ENCODE measurements around the gene TNFRSF25. TPM values are rescaled to one million over a fixed set of nuclear protein-coding genes. Genes with fewer than 3 reads are reported as not detected.
"Not testable (repeated sequence)": the region's sequence is repeated elsewhere in the genome, so short reads cannot be mapped to it uniquely, and the experiment has no call there.

TNFRSF25 gene
- total RNA-seq, 5 donors from 2014 or later (not counting 1 experiment from before 2014, with no cell fraction given), result 215 to 580 (median 446) TPM

DNA sequence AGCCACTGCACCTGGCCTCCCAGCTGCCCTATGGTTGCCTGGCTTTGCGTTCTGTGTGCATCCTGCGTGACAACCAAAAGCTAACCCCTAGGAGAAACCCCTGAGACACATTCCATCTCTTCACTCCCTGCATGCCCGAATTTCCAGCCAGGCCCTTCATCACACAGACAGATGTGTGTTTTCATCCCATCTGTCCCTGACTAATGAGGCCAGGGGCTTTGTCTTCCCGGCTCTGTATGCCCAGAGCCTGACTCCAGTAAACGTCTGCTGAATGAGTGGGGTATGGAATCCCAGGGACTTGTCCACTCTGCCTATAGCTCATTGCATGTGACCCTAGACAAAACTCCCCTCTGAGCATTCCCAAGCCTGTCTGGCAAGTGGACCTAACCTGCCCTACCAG, 31.8 kb downstream of the TNFRSF25 start:
- ChIA-PET CTCF (no interaction called here), POLR2A (no interaction called here)
- Histone ChIP-seq H3K4me3 (ENCODE audit: control insufficient read depth in 1 of 2, extremely low read depth in 1 of 2, low read length in 1 of 2) (no peak overlapping the region), H3K4me1 (ENCODE audit: control insufficient read depth in 1 of 2, extremely low read depth in 1 of 2, insufficient read depth in 2 of 2, low read length in 2 of 2) (peaks cover 0 to 9% of the 10 kb centered on the region in 2 experiments), H3K27me3 (replicated peaks in 1 of 2; ENCODE audit: control insufficient read depth in 2 of 2, extremely low read depth in 1 of 2, insufficient read depth in 2 of 2, low read length in 1 of 2) (peaks cover 0 to 40% of the 10 kb centered on the region in 2 experiments), H3K9me3 (no peaks in the 10 kb centered on the region), H3K27ac (ENCODE audit: low read length) (no peak overlapping the region), H3K36me3 (ENCODE audit: control insufficient read depth in 2 of 2, extremely low read depth in 1 of 2, insufficient read depth in 1 of 2, low read length in 1 of 2) (no peaks in the 10 kb centered on the region)
- 100% methylated on average over 2 of the region's 5 CpGs for WGBS (ENCODE audit: insufficient coverage)
- Mint-ChIP-seq H3K4me1 (peaks cover 5 to 12% (median 5%) of the 10 kb centered on the region in 3 donors), H3K4me3 (no peak overlapping the region), H3K27me3 (peaks cover 15 to 16% of the 10 kb centered on the region in 2 donors), H3K9me3 (no peaks in the 10 kb centered on the region), H3K27ac (no peak overlapping the region), H3K36me3 (no peaks in the 10 kb centered on the region)
- ATAC-seq (replicated peaks in 1 of 4) (no peak), DNase-seq (no peak)

DNA sequence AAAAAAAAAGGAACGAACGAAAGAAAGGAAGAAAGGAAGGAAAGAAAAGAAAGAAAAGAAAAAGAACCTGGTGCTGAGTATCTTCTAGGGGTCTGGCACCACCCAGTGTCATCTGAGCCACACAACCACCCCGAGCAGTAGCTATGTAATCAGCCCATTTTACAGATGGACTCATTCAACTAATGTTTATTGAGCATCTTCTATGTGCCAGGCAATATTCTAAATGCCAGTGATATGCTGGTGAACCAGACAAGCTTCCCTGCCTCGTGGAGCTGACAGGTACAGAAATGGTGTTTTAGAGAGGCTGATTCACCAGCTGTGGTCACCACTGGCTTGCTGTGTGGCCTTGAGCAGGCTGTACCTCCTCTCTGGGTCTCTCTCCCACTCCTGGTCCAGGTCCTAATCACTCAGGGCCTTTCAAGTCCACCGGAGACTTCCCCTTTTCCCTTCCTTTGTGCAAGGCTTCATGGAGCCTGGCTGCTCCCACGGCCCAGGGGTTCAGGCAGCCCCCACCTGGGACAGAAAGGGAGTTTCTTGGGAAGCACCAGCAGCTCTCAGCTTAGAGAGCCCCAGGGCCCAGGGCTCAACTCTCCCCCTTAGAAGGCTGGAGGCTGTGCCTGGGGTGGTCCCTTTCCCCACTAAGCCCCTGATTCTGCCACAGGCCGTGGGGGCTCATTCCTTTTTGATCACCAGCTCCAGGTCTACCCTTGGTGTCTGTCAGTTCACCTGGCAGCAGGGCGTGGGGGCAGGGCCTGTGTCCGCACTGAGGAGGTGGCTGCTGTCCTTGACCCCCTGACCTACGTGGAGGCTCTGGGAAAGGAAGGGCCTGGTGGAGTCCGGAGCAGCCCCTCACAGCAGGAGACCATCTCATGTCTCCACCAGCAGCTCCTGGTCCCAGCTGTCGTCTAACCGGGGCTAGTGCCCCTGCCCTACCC, 34.1 kb downstream of the TNFRSF25 start:
- not testable (repeated sequence) for H3K36me3 ChIP-seq (ENCODE audit: control insufficient read depth in 2 of 2, extremely low read depth in 1 of 2, insufficient read depth in 1 of 2, low read length in 1 of 2); H3K4me1 Mint-ChIP-seq; H3K9me3 Mint-ChIP-seq; H3K27me3 Mint-ChIP-seq; H3K4me3 Mint-ChIP-seq; H3K4me1 ChIP-seq (ENCODE audit: control insufficient read depth in 1 of 2, extremely low read depth in 1 of 2, insufficient read depth in 2 of 2, low read length in 2 of 2); ATAC-seq (replicated peaks in 1 of 4); H3K36me3 Mint-ChIP-seq; DNase-seq; H3K27ac ChIP-seq (ENCODE audit: low read length); H3K4me3 ChIP-seq (ENCODE audit: control insufficient read depth in 1 of 2, extremely low read depth in 1 of 2, low read length in 1 of 2); H3K9me3 ChIP-seq; H3K27ac Mint-ChIP-seq
- 72% methylated on average over 8 of the region's 13 CpGs for WGBS (ENCODE audit: insufficient coverage)
- POLR2A ChIA-PET, result interaction anchor here in 1 of 2 donors (0.7 kb wide), 1 partner anchor 189 kb away, joined by 7 read pairs; no protein-coding TSS in a partner anchor
- CTCF ChIA-PET, result interaction anchor here in 1 of 2 donors (0.7 kb wide), 1 partner anchor 104 kb away, joined by 11 read pairs; no protein-coding TSS in a partner anchor
- H3K27me3 ChIP-seq (replicated peaks in 1 of 2; ENCODE audit: control insufficient read depth in 2 of 2, extremely low read depth in 1 of 2, insufficient read depth in 2 of 2, low read length in 1 of 2), result peaks cover 0 to 41% of the 10 kb centered on the region in 2 experiments

DNA sequence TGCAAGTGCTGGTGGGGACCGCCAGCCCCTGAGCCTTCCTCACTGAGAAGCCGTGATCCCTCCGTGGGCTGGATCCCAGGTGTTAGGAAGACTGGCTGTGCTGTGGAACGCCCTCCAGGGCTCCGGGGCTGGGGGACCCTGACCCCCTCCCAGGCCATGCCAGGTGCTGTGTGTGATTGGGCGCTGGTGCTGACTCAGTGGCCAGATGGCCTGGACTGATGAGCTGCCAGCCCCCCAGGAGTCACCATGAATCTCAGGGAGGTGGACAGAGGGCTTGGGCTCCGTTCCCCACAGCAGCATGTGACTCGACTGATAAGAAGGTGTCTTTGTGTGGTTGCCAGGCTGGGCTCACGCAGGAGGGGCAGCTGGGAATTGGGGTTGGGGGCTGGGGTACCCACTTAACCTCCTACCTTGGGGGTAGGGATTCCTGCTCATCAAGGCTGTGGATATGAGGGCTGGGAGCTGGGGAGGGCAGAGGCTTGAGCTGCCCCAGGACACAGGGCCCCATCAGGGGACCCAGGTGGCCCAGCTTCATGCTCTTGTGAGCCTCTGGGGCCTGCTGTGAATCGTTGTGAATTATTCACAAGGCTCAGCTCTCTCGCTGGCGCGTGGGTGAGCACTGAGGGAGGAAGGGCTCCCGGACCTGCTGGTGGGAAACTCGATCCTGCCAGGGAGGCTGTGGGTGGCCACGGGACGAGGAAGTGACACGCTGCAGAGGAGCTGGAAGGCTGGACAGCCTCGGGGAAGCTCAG, 36.1 kb downstream of the TNFRSF25 start:
- H3K36me3 Mint-ChIP-seq; H3K4me1 ChIP-seq (ENCODE audit: control insufficient read depth in 1 of 2, extremely low read depth in 1 of 2, insufficient read depth in 2 of 2, low read length in 2 of 2); H3K4me3 Mint-ChIP-seq; CTCF ChIA-PET; H3K9me3 ChIP-seq; H3K27ac Mint-ChIP-seq; DNase-seq; H3K27me3 Mint-ChIP-seq; H3K4me1 Mint-ChIP-seq; H3K9me3 Mint-ChIP-seq; H3K4me3 ChIP-seq (ENCODE audit: control insufficient read depth in 1 of 2, extremely low read depth in 1 of 2, low read length in 1 of 2); H3K36me3 ChIP-seq (ENCODE audit: control insufficient read depth in 2 of 2, extremely low read depth in 1 of 2, insufficient read depth in 1 of 2, low read length in 1 of 2); H3K27ac ChIP-seq (ENCODE audit: low read length); ATAC-seq (replicated peaks in 1 of 4): not testable (repeated sequence)
- POLR2A ChIA-PET, result interaction anchor here in 1 of 2 donors (0.6 kb wide), 1 partner anchor 20 kb away, joined by 4 read pairs; no protein-coding TSS in a partner anchor
- WGBS (ENCODE audit: insufficient coverage), result 24% methylated on average over 10 of the region's 19 CpGs
- peaks cover 0 to 49% of the 10 kb centered on the region in 2 experiments for H3K27me3 ChIP-seq (replicated peaks in 1 of 2; ENCODE audit: control insufficient read depth in 2 of 2, extremely low read depth in 1 of 2, insufficient read depth in 2 of 2, low read length in 1 of 2)

DNA sequence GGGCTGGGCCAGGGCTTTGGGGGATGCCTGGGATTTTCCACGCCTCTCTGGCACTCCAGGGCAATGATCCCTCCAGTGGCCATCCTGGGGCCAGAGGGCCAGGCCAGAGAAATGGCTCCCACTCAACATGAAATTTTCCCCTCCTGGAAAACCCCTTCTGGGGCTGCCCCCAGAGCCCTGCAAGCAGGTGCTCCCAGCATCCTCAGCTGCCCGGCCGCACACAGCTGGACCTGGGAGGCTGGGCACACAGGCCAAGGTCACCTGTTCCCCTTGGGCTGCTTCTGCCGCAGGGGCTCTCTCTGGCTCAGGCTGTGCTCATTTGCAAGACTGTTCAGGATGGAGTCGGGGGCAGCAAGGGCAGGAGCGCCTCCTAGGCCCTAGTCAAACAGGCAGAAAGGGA, 37.5 kb downstream of the TNFRSF25 start:
- H3K9me3 Mint-ChIP-seq; H3K36me3 Mint-ChIP-seq; H3K36me3 ChIP-seq (ENCODE audit: control insufficient read depth in 2 of 2, extremely low read depth in 1 of 2, insufficient read depth in 1 of 2, low read length in 1 of 2); H3K27ac Mint-ChIP-seq; H3K4me3 Mint-ChIP-seq; H3K27ac ChIP-seq (ENCODE audit: low read length); H3K4me1 Mint-ChIP-seq; H3K4me3 ChIP-seq (ENCODE audit: control insufficient read depth in 1 of 2, extremely low read depth in 1 of 2, low read length in 1 of 2); POLR2A ChIA-PET; DNase-seq; ATAC-seq (replicated peaks in 1 of 4); H3K9me3 ChIP-seq: not testable (repeated sequence)
- CTCF ChIA-PET, result interaction anchor here in 1 of 2 donors (0.7 kb wide), 1 partner anchor 166 kb away, joined by 3 read pairs; no protein-coding TSS in a partner anchor
- peaks cover 13 to 17% of the 10 kb centered on the region in 2 donors for H3K27me3 Mint-ChIP-seq
- Histone ChIP-seq H3K4me1 (ENCODE audit: control insufficient read depth in 1 of 2, extremely low read depth in 1 of 2, insufficient read depth in 2 of 2, low read length in 2 of 2) (peaks cover 0 to 17% of the 10 kb centered on the region in 2 experiments), H3K27me3 (replicated peaks in 1 of 2; ENCODE audit: control insufficient read depth in 2 of 2, extremely low read depth in 1 of 2, insufficient read depth in 2 of 2, low read length in 1 of 2) (peaks cover 0 to 60% of the 10 kb centered on the region in 2 experiments)
- WGBS (ENCODE audit: insufficient coverage), result 50% methylated on average over 3 of the region's 6 CpGs

DNA sequence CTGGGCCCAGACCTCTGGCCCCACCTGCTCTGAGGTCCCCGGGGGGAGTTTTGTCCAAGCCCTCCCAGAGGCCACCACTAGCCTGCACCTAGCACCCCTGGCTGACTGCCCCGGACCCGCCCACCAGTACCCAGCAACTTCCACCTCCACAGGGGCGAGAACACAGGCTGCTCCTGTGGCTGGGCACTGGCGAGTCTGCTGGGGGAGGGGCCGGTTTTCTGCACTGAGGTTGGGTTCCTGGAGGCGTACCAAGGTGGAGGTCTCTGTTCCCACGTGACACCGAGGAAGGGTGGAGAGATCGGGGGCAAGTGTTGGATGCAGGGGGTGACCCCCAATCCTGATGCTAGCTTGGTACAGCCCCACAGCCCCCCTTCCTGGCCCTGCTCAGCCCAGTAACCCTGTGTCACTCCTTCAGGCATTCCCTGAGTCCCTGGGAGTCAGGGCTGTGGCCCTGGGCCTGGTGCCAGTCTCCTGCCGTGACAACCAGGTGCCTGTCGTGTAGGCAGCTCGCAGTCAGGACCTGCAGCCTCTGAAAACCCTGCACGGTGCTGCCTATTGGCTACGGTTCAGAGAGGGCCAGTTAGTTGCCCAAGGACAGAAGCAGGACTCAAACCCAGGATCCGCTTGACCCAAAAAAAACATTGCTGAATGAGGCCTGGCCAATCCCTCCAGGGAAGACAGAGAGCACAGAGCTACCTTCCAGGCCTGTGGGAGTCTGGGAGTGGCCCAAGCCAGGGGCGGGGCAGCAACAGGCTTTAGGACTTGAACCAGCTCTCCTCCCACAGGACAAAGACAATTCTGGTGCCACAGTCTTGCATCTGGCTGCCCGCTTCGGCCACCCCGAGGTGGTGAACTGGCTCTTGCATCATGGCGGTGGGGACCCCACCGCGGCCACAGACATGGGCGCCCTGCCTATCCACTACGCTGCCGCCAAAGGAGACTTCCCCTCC, 38.3 kb downstream of the TNFRSF25 start:
- H3K36me3 ChIP-seq (ENCODE audit: control insufficient read depth in 2 of 2, extremely low read depth in 1 of 2, insufficient read depth in 1 of 2, low read length in 1 of 2), result no peaks in the 10 kb centered on the region
- Mint-ChIP-seq H3K36me3 (no peaks in the 10 kb centered on the region), H3K9me3 (no peaks in the 10 kb centered on the region), H3K27ac (no peak overlapping the region), H3K4me1 (peaks cover 6 to 12% (median 10%) of the 10 kb centered on the region in 3 donors), H3K4me3 (no peak overlapping the region), H3K27me3 (peaks cover 15 to 19% of the 10 kb centered on the region in 2 donors)
- H3K4me3 ChIP-seq (ENCODE audit: control insufficient read depth in 1 of 2, extremely low read depth in 1 of 2, low read length in 1 of 2), result no peak overlapping the region
- H3K9me3 ChIP-seq, result no peaks in the 10 kb centered on the region
- ChIA-PET CTCF (no interaction called here), POLR2A (no interaction called here)
- peaks cover 0 to 67% of the 10 kb centered on the region in 2 experiments for H3K27me3 ChIP-seq (replicated peaks in 1 of 2; ENCODE audit: control insufficient read depth in 2 of 2, extremely low read depth in 1 of 2, insufficient read depth in 2 of 2, low read length in 1 of 2)
- DNase-seq (no peak), ATAC-seq (replicated peaks in 1 of 4) (no peak)
- 82% methylated on average over 13 of the region's 26 CpGs for WGBS (ENCODE audit: insufficient coverage)
- no peak overlapping the region for H3K27ac ChIP-seq (ENCODE audit: low read length)
- H3K4me1 ChIP-seq (ENCODE audit: control insufficient read depth in 1 of 2, extremely low read depth in 1 of 2, insufficient read depth in 2 of 2, low read length in 2 of 2), result peaks cover 0 to 22% of the 10 kb centered on the region in 2 experiments
